Measurements from ENCODE around the gene MED15. TPM values are rescaled to one million over a fixed set of nuclear protein-coding genes. Genes with fewer than 3 reads are reported as not detected.

Gene MED15
- total and polyA plus RNA-seq, 10 of the 15 experiments (the other 5 are each of a cell fraction or from before 2014, with no cell fraction given) = 1.4 to 75.2 (median 26.9) TPM

DNA sequence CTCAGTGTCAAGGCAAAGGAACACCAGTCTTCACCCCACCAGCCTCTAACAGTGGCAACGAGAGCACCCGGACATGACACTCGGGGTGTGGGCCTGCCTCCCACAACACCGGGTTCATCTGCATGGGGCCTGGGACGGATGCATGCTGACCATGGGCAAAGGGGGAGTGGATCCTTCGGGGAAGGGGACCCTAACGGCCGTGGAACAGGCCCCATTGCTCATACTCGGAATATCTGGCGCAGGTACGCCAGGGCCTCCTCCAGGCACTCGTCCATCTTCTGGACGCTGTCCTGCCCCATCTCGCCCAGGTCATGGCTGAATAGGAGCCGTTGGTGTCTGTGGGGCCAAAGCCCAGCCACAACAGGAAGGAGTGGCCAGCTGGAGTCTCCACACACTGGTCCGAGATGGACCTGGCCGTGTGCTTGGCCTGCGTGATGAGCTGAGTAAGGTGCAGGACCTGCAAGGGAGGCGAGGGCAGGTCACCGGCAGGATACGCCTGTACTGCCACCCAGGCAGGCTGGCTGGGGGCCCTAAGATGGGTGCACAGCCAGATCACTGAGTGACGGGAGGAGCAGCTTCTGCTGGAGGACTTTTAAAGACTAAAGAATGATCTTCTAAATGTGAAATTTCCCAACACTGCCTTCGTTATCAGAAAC is 96.8 kb downstream of the MED15 start:
- no peak for ATAC-seq
- BruUV-seq (replicated peaks) = no TSS peak
- Histone ChIP-seq H3K9me3 (replicated peaks; ENCODE audit: control insufficient read depth, insufficient read depth, low read length) (no peaks in the 10 kb centered on the region), H3K27ac (ENCODE audit: control insufficient read depth, insufficient read depth) (no peak overlapping the region), H3K4me2 (ENCODE audit: control insufficient read depth, insufficient read depth) (no peak overlapping the region), H3K36me3 (ENCODE audit: control insufficient read depth in 2 of 2, insufficient read depth in 2 of 2, low read length in 1 of 2) (no peaks in the 10 kb centered on the region), H3K4me3 (no peak overlapping the region), H4K20me1 (ENCODE audit: control insufficient read depth, insufficient read depth) (no peaks in the 10 kb centered on the region), H3K9ac (ENCODE audit: control insufficient read depth, insufficient read depth, low read length) (no peak overlapping the region), H2AFZ (ENCODE audit: control insufficient read depth, low read depth, low read length) (no peak overlapping the region), H3K27me3 (replicated peaks in 1 of 2; ENCODE audit: control insufficient read depth in 2 of 2, insufficient read depth in 2 of 2, low read length in 1 of 2) (no peaks in the 10 kb centered on the region), H3K4me1 (ENCODE audit: control insufficient read depth, insufficient read depth, low read length) (peaks cover 18% of the 10 kb centered on the region), H3K79me2 (ENCODE audit: control insufficient read depth, insufficient read depth, low read length) (no peaks in the 10 kb centered on the region)
- POLR2A ChIA-PET = no interaction called here
- TF ChIP-seq POLR2AphosphoS2 (IDR thresholded peaks at IDR 0.05; ENCODE audit: low read depth, low read length) = no peak
- no peak for TF ChIP-seq BMI1 (IDR thresholded peaks at IDR 0.05; ENCODE audit: borderline replicate concordance)
- TF ChIP-seq, protein P1, sequence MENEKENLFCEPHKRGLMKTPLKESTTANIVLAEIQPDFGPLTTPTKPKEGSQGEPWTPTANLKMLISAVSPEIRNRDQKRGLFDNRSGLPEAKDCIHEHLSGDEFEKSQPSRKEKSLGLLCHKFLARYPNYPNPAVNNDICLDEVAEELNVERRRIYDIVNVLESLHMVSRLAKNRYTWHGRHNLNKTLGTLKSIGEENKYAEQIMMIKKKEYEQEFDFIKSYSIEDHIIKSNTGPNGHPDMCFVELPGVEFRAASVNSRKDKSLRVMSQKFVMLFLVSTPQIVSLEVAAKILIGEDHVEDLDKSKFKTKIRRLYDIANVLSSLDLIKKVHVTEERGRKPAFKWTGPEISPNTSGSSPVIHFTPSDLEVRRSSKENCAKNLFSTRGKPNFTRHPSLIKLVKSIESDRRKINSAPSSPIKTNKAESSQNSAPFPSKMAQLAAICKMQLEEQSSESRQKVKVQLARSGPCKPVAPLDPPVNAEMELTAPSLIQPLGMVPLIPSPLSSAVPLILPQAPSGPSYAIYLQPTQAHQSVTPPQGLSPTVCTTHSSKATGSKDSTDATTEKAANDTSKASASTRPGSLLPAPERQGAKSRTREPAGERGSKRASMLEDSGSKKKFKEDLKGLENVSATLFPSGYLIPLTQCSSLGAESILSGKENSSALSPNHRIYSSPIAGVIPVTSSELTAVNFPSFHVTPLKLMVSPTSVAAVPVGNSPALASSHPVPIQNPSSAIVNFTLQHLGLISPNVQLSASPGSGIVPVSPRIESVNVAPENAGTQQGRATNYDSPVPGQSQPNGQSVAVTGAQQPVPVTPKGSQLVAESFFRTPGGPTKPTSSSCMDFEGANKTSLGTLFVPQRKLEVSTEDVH (IDR thresholded peaks at IDR 0.05; ENCODE audit: low read depth, partially characterized antibody) = no peak
- no peak for TF ChIP-seq FOS (IDR thresholded peaks at IDR 0.05; ENCODE audit: borderline replicate concordance, extremely low read depth, insufficient read length)
- CTCF ChIA-PET = interaction anchor here (0.9 to 1.9 kb wide), 3 partner anchors 33 to 138 kb away, joined by 3 to 5 read pairs (median 4); no protein-coding TSS in a partner anchor
- RAD21 ChIA-PET (ENCODE audit: unreplicated experiment) = no interaction called here
- DNase-seq (ENCODE audit: low read depth, low spot score) = no peak
- WGBS (ENCODE audit: insufficient coverage, insufficient replicate concordance, low lambda C conversion rate, missing lambda C conversion rate) = 34% methylated on average over 23 of the region's 23 CpGs
- intact Hi-C loops (cut with micrococcal nuclease; ENCODE audit: unreplicated experiment) = no loop called here
- in situ Hi-C loops (cut with MboI) = no loop called here
- no peak for FAIRE-seq
- SMC1A ChIA-PET (ENCODE audit: uncharacterized antibody, unreplicated experiment) = interaction anchor here (0.7 kb wide), 1 partner anchor 21 kb away, joined by 3 read pairs; no protein-coding TSS in a partner anchor

All from GM12878 (cell line).